IPS-15b (cell line): Measurements from ENCODE around the gene MAP3K12.

Experiments
- H3K27me3 ChIP-seq: one replicate; pipeline ENCODE4 v1.6.1; 2013; ENCODE audit warnings: low read length; ENCODE audit not compliant: control insufficient read depth, insufficient read depth
- H3K36me3 ChIP-seq: one replicate; pipeline ENCODE4 v1.6.1; 2013; ENCODE audit warnings: low read length; ENCODE audit not compliant: control insufficient read depth, insufficient read depth
- H3K4me1 ChIP-seq: one replicate; pipeline ENCODE4 v1.6.1; 2013; ENCODE audit warnings: mild to moderate bottlenecking, low read length; ENCODE audit not compliant: control insufficient read depth, insufficient read depth
- H3K4me3 ChIP-seq: one replicate; pipeline ENCODE4 v1.5.1; 2013; ENCODE audit warnings: low read depth, low read length
- H3K9ac ChIP-seq: one replicate; pipeline ENCODE4 v1.6.1; 2013; ENCODE audit warnings: low read depth, mild to moderate bottlenecking, low read length
- H3K9me3 ChIP-seq: one replicate; pipeline ENCODE4 v1.6.1; 2013; ENCODE audit warnings: mild to moderate bottlenecking, low read length; ENCODE audit not compliant: control insufficient read depth, insufficient read depth

The MAP3K12 gene

GRCh38 chr12:53506450-53506785 is 7.2 kb upstream of the MAP3K12 start:
- H3K36me3 ChIP-seq: peaks cover 29% of the 10 kb centered on the region
- no peak overlapping the region for H3K4me3 ChIP-seq
- H3K9ac ChIP-seq: no peak overlapping the region
- no peaks in the 10 kb centered on the region for H3K9me3 ChIP-seq
- H3K4me1 ChIP-seq: peaks cover 5% of the 10 kb centered on the region
- H3K27me3 ChIP-seq: no peaks in the 10 kb centered on the region

GRCh38 chr12:53505555-53506449 is 6.5 kb upstream of the MAP3K12 start:
- peaks cover 29% of the 10 kb centered on the region for H3K36me3 ChIP-seq
- H3K9me3 ChIP-seq: no peaks in the 10 kb centered on the region
- H3K9ac ChIP-seq: no peak overlapping the region
- H3K27me3 ChIP-seq: no peaks in the 10 kb centered on the region
- H3K4me3 ChIP-seq: no peak overlapping the region
- H3K4me1 ChIP-seq: peaks cover 5% of the 10 kb centered on the region

- Histone ChIP-seq H3K9me3 (no peaks in the 10 kb centered on the region), H3K27me3 (no peaks in the 10 kb centered on the region), H3K9ac (no peak overlapping the region), H3K36me3 (peaks cover 29% of the 10 kb centered on the region), H3K4me3 (no peak overlapping the region), H3K4me1 (peaks cover 7% of the 10 kb centered on the region)
Measured at GRCh38 chr12:53505086-53505485, 5.8 kb upstream of the MAP3K12 start.

GRCh38 chr12:53504004-53504920 is 5.0 kb upstream of the MAP3K12 start:
- H3K27me3 ChIP-seq: no peaks in the 10 kb centered on the region
- H3K9me3 ChIP-seq: no peaks in the 10 kb centered on the region
- H3K4me1 ChIP-seq: peaks cover 7% of the 10 kb centered on the region
- no peak overlapping the region for H3K4me3 ChIP-seq
- peaks cover 29% of the 10 kb centered on the region for H3K36me3 ChIP-seq
- no peak overlapping the region for H3K9ac ChIP-seq

- H3K36me3 ChIP-seq: peaks cover 29% of the 10 kb centered on the region
- H3K9ac ChIP-seq: no peak overlapping the region
- no peaks in the 10 kb centered on the region for H3K27me3 ChIP-seq
- H3K4me1 ChIP-seq: peaks cover 11% of the 10 kb centered on the region
- no peaks in the 10 kb centered on the region for H3K9me3 ChIP-seq
- no peak overlapping the region for H3K4me3 ChIP-seq
Measured at GRCh38 chr12:53502983-53503728, 3.9 kb upstream of the MAP3K12 start.

GRCh38 chr12:53502331-53502730 is 3.1 kb upstream of the MAP3K12 start:
- Histone ChIP-seq H3K4me1 (peaks cover 14% of the 10 kb centered on the region), H3K27me3 (no peaks in the 10 kb centered on the region), H3K36me3 (peaks cover 29% of the 10 kb centered on the region), H3K4me3 (no peak overlapping the region), H3K9ac (no peak overlapping the region), H3K9me3 (no peaks in the 10 kb centered on the region)

- H3K36me3 ChIP-seq: peaks cover 29% of the 10 kb centered on the region
- H3K4me3 ChIP-seq: peak overlapping the region; percentile 89
- peak overlapping the region; percentile 90 for H3K9ac ChIP-seq
- no peaks in the 10 kb centered on the region for H3K9me3 ChIP-seq
- peaks cover 14% of the 10 kb centered on the region for H3K4me1 ChIP-seq
- H3K27me3 ChIP-seq: no peaks in the 10 kb centered on the region
Measured at GRCh38 chr12:53501615-53502181, 2.4 kb upstream of the MAP3K12 start.

- Histone ChIP-seq H3K4me1 (peaks cover 20% of the 10 kb centered on the region), H3K27me3 (no peaks in the 10 kb centered on the region), H3K4me3 (peak within 1 kb of the TSS; percentile 89), H3K9me3 (no peaks in the 10 kb centered on the region), H3K36me3 (peaks cover 24% of the 10 kb centered on the region), H3K9ac (peak within 1 kb of the TSS; percentile 90)
Measured at GRCh38 chr12:53500776-53501614, 1.7 kb upstream of the MAP3K12 start, which contains the start of gene TARBP2. TSS of gene TARBP2 (plus strand) at chr12:53501283. CDS start at chr12:53501409, 126 bp downstream.

GRCh38 chr12:53500142-53500775 is 1.0 kb upstream of the MAP3K12 start:
- Histone ChIP-seq H3K9ac (no peak overlapping the region), H3K27me3 (no peaks in the 10 kb centered on the region), H3K4me3 (peak overlapping the region; percentile 88), H3K9me3 (no peaks in the 10 kb centered on the region), H3K36me3 (peaks cover 18% of the 10 kb centered on the region), H3K4me1 (peaks cover 23% of the 10 kb centered on the region)

GRCh38 chr12:53498235-53498630 is 1.0 kb downstream of the MAP3K12 start:
- Histone ChIP-seq H3K9me3 (no peaks in the 10 kb centered on the region), H3K9ac (no peak overlapping the region), H3K4me3 (peak overlapping the region; percentile 88), H3K4me1 (peaks cover 30% of the 10 kb centered on the region), H3K36me3 (peaks cover under 1% of the 10 kb centered on the region), H3K27me3 (no peaks in the 10 kb centered on the region)
